ENCODE data around the gene MDGA2.

MDGA2 gene

GRCh38 chr14:47435331-47435965, 240.0 kb downstream of the MDGA2 start:
- no peak overlapping the region for H3K4me3 ChIP-seq (replicated peaks in 1 of 2; ENCODE audit: low read depth in 2 of 2, low read length in 2 of 2)
- no peak for TF ChIP-seq CTCF (IDR thresholded peaks at IDR 0.05; ENCODE audit: low read depth, low read length)
- DNase-seq (ENCODE audit: low read depth in 2 of 2): no peak

- no peak for TF ChIP-seq CTCF (IDR thresholded peaks at IDR 0.05; ENCODE audit: low read depth, low read length)
- DNase-seq (ENCODE audit: low read depth in 2 of 2): no peak
- H3K4me3 ChIP-seq (replicated peaks in 1 of 2; ENCODE audit: low read depth in 2 of 2, low read length in 2 of 2): no peak overlapping the region
These were observed 247.8 kb downstream of the MDGA2 start for GRCh38 chr14:47427629-47428028.

GRCh38 chr14:47425302-47425701, 250.1 kb downstream of the MDGA2 start:
- no peak for DNase-seq (ENCODE audit: low read depth in 2 of 2)
- TF ChIP-seq CTCF (IDR thresholded peaks at IDR 0.05; ENCODE audit: low read depth, low read length): no peak
- H3K4me3 ChIP-seq (replicated peaks in 1 of 2; ENCODE audit: low read depth in 2 of 2, low read length in 2 of 2): no peak overlapping the region

GRCh38 chr14:47422191-47422590, 253.2 kb downstream of the MDGA2 start:
- no peak overlapping the region for H3K4me3 ChIP-seq (replicated peaks in 1 of 2; ENCODE audit: low read depth in 2 of 2, low read length in 2 of 2)
- no peak for DNase-seq (ENCODE audit: low read depth in 2 of 2)
- TF ChIP-seq CTCF (IDR thresholded peaks at IDR 0.05; ENCODE audit: low read depth, low read length): no peak

GRCh38 chr14:47411523-47411922, 263.9 kb downstream of the MDGA2 start:
- no peak overlapping the region for H3K4me3 ChIP-seq (replicated peaks in 1 of 2; ENCODE audit: low read depth in 2 of 2, low read length in 2 of 2)
- TF ChIP-seq CTCF (IDR thresholded peaks at IDR 0.05; ENCODE audit: low read depth, low read length): no peak
- DNase-seq (ENCODE audit: low read depth in 2 of 2): no peak

- no peak for DNase-seq (ENCODE audit: low read depth in 2 of 2)
These were observed 283.1 kb downstream of the MDGA2 start for GRCh38 chr14:47392326-47392725.

More at GRCh38 chr14:47392326-47392725, 283.1 kb downstream of the MDGA2 start:
- no peak overlapping the region for H3K4me3 ChIP-seq (replicated peaks in 1 of 2; ENCODE audit: low read depth in 2 of 2, low read length in 2 of 2)
- no peak for TF ChIP-seq CTCF (IDR thresholded peaks at IDR 0.05; ENCODE audit: low read depth, low read length)
